Panc1 (cell line): ENCODE measurements around the gene TRABD2B. TPM values are rescaled to one million over a fixed set of nuclear protein-coding genes. Genes with fewer than 3 reads are reported as not detected.

Source experiments
- ATAC-seq: fragments of 200-7000 bp; cut with Tn5 transposase; 2 replicates; pipeline ENCODE4 v1.9.1; 2020; ENCODE audit warnings: mild to moderate bottlenecking, moderate library complexity
- BruUV-seq: library from RNA; stranded (reverse); fragments of 400-500 nt; replicated peaks from 2 replicates; lab custom pipeline; 2021; lab: Mats Ljungman, UMichigan
- CTCF ChIA-PET: fragments of 300-600 bp; sonication (Branson Sonifier 250); formaldehyde crosslinking; loops from one replicate; lab custom pipeline; 2022; ENCODE audit warnings: antibody characterized with exemption; lab: Charles Lee
- POLR2A ChIA-PET: fragments of 300-600 bp; sonication (Branson Sonifier 250); formaldehyde crosslinking; loops from one replicate; lab custom pipeline; 2022; ENCODE audit warnings: antibody characterized with exemption; lab: Charles Lee
- DNase-seq: peaks from one replicate; pipeline ENCODE4 v3.0.0-alpha.2; 2010; ENCODE audit warnings: low read depth, low spot score
- H3K27ac ChIP-seq: 2 replicates; pipeline ENCODE4 v1.5.1; 2011; ENCODE audit warnings: mild to moderate bottlenecking, low read length, inconsistent platforms
- H3K27me3 ChIP-seq: fragments of 200-500 bp; sonication (Bioruptor generic); 2 replicates; pipeline ENCODE4 v1.6.0; 2014; ENCODE audit warnings: low read length, inconsistent platforms; ENCODE audit not compliant: control insufficient read depth, insufficient read depth
- H3K36me3 ChIP-seq: fragments of 200-500 bp; sonication (Bioruptor generic); 2 replicates; pipeline ENCODE4 v1.5.1; 2014; ENCODE audit warnings: inconsistent platforms, mild to moderate bottlenecking, low read length, moderate library complexity; ENCODE audit not compliant: control insufficient read depth, insufficient read depth
- H3K4me1 ChIP-seq: 2 replicates; pipeline ENCODE4 v1.5.1; 2011; ENCODE audit warnings: inconsistent platforms, mild to moderate bottlenecking, low read length, moderate library complexity; ENCODE audit not compliant: control insufficient read depth, insufficient read depth
- H3K4me3 ChIP-seq, 2 experiments: 2 replicates each; pipeline ENCODE4 v1.5.1; 2011 to 2012; ENCODE audit warnings: low read depth in 2 of 2, low read length in 2 of 2, mild to moderate bottlenecking in 2 of 2, inconsistent platforms in 1 of 2, moderate library complexity in 1 of 2
- H3K9me3 ChIP-seq: fragments of 200-500 bp; sonication (Bioruptor generic); 2 replicates; pipeline ENCODE4 v1.5.1; 2014; ENCODE audit warnings: low read depth, mild to moderate bottlenecking, inconsistent platforms, low read length, moderate library complexity; ENCODE audit not compliant: control insufficient read depth, insufficient read depth
- CTCF ChIP-seq: fragments of 450-650 bp; IDR thresholded peaks from 2 replicates; pipeline ENCODE4 v1.5.1; 2017; ENCODE audit warnings: mild to moderate bottlenecking
- POLR2AphosphoS5 ChIP-seq: IDR thresholded peaks from 2 replicates; pipeline ENCODE4 v1.6.1; 2012; ENCODE audit warnings: mild to moderate bottlenecking, low read depth, low read length, moderate library complexity
- REST ChIP-seq, 2 experiments: IDR thresholded peaks; 2 replicates each; pipeline ENCODE4 v1.6.1; 2011 to 2012; ENCODE audit warnings: low read depth in 2 of 2, control low read depth in 1 of 2, low read length in 1 of 2, mild to moderate bottlenecking in 1 of 2, moderate library complexity in 1 of 2; ENCODE audit not compliant: insufficient read depth in 1 of 2
- SIN3A ChIP-seq: IDR thresholded peaks from 2 replicates; pipeline ENCODE4 v1.6.1; 2012; ENCODE audit warnings: low read depth, mild to moderate bottlenecking, low read length, moderate library complexity, borderline replicate concordance; ENCODE audit not compliant: insufficient read depth
- TCF7L2 ChIP-seq: IDR thresholded peaks from 2 replicates; pipeline ENCODE4 v1.6.1; 2011; ENCODE audit warnings: mild to moderate bottlenecking, low read depth, low read length, inconsistent platforms
- in situ Hi-C: cut with HindIII; loops from 2 replicates; pipeline ENCODE4 v1.10.0; 2016; ENCODE audit warnings: low sequenced_read_pairs, low pct_unique_long_range_greater_than_20kb
- intact Hi-C: fragments of 100-400 bp; cut with micrococcal nuclease; formaldehyde crosslinking; loops from one replicate; pipeline ENCODE4 v1.10.0; 2022; ENCODE audit not compliant: unreplicated experiment
- total RNA-seq: library from RNA; stranded (reverse); gene quantifications from one replicate; pipeline ENCODE4 v1.2.1, GENCODE V29; 2021; ENCODE audit not compliant: unreplicated experiment

The TRABD2B gene
- total RNA-seq, 1 experiment from 2014 or later: not detected

- CTCF ChIA-PET: no interaction called here
- Histone ChIP-seq H3K9me3 (no peaks in the 10 kb centered on the region), H3K4me3 (no peak overlapping the region), H3K36me3 (no peaks in the 10 kb centered on the region), H3K27me3 (no peaks in the 10 kb centered on the region; the same call in 1 of the 2 replicates), H3K4me1 (no peaks in the 10 kb centered on the region), H3K27ac (no peak overlapping the region)
- intact Hi-C loops: no loop called here
- no peak for TF ChIP-seq TCF7L2
- TF ChIP-seq CTCF: no peak
- DNase-seq (no peak), ATAC-seq (no peak)
- BruUV-seq: no TSS peak
- in situ Hi-C loops: no loop called here
- POLR2A ChIA-PET: no interaction called here
Measured at GRCh38 chr1:47781171-47781959, 215.8 kb downstream of the TRABD2B start.

- H3K36me3 ChIP-seq: no peaks in the 10 kb centered on the region
- BruUV-seq: no TSS peak
- DNase-seq: no peak
- in situ Hi-C loops: no loop called here
- no peaks in the 10 kb centered on the region for H3K4me1 ChIP-seq
- H3K4me3 ChIP-seq: no peak overlapping the region
- H3K9me3 ChIP-seq: no peaks in the 10 kb centered on the region
- ChIA-PET POLR2A (no interaction called here), CTCF (no interaction called here)
- intact Hi-C loops: no loop called here
- H3K27me3 ChIP-seq: no peaks in the 10 kb centered on the region; the same call in 1 of the 2 replicates
- no peak overlapping the region for H3K27ac ChIP-seq
- no peak for TF ChIP-seq SIN3A
- TF ChIP-seq POLR2AphosphoS5: no peak
- TF ChIP-seq TCF7L2: no peak
- no peak for TF ChIP-seq REST (IDR thresholded peaks at IDR 0.05; ENCODE audit: insufficient read depth in 1 of 2, low read depth in 2 of 2, low read length in 1 of 2)
- TF ChIP-seq CTCF: no peak
- ATAC-seq: no peak
Measured at GRCh38 chr1:47780469-47780995, 216.7 kb downstream of the TRABD2B start.
